Measurements from ENCODE around the gene CDK14. TPM values are rescaled to one million over a fixed set of nuclear protein-coding genes. Genes with fewer than 3 reads are reported as not detected.
A peak's percentile ranks its signal among the peaks of the same experiment; 100 is the strongest.

The CDK14 gene
- total and polyA plus RNA-seq, 4 donors = 60.9 to 126 (median 82.9) TPM

DNA sequence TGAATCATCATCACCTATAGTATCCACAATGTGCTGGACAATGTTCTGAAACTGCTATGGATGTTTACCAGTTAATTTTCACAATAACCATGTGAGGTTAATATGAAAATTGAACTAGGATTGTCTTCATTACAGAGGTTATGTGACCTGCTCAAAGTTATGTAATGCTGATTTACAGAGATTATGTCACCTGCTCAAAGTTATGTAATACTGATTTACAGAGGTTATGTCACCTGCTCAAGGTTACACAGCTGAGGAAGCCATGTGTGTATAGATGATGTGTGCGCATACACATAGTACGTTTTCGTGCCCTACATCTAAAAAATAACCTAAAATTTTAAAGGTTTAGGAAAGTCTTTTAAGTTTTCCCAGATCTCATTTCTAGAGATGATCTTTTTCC is 298.0 kb downstream of the CDK14 start:
- no peaks in the 10 kb centered on the region for H3K9me3 ChIP-seq (ENCODE audit: control insufficient read depth, insufficient read depth, low read length)
- no peak overlapping the region for H3K27ac ChIP-seq (ENCODE audit: low read depth, low read length)
- no peak for DNase-seq (ENCODE audit: low read depth in 4 of 6, low spot score in 6 of 6)
- no peaks in the 10 kb centered on the region for H3K27me3 ChIP-seq (ENCODE audit: control insufficient read depth, insufficient read depth, low read length)
- no peaks in the 10 kb centered on the region for H3K4me1 ChIP-seq (ENCODE audit: control insufficient read depth, insufficient read depth, low read length)
- no peak overlapping the region for H3K4me3 ChIP-seq (ENCODE audit: low read depth, low read length)
- WGBS (ENCODE audit: insufficient coverage) = no CpG with 5 or more reads among the region's 3 CpGs
- H3K36me3 ChIP-seq (ENCODE audit: control insufficient read depth, insufficient read depth, low read length) = no peaks in the 10 kb centered on the region

DNA sequence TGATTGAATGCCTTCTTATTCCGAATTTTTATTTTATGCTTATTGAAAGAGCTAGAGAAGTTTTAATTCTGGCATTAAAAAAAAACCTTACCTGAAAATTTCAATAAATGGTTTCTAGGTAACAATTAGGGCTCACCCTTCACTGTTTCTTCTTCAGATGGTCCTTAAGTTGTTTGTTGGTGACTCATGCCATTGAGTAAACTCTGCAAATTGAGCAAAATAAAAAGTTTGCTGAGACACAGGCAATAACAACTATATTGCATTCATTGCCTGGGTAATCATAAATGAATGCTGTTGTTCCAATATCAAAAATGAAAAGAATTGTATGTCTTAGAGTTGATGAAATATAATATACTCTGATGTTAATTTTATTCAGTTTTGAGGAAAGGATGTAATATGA is 300.3 kb downstream of the CDK14 start:
- no peaks in the 10 kb centered on the region for H3K27me3 ChIP-seq (ENCODE audit: control insufficient read depth, insufficient read depth, low read length)
- H3K9me3 ChIP-seq (ENCODE audit: control insufficient read depth, insufficient read depth, low read length) = no peaks in the 10 kb centered on the region
- no peaks in the 10 kb centered on the region for H3K4me1 ChIP-seq (ENCODE audit: control insufficient read depth, insufficient read depth, low read length)
- no CpG with 5 or more reads among the region's 1 CpG for WGBS (ENCODE audit: insufficient coverage)
- H3K27ac ChIP-seq (ENCODE audit: low read depth, low read length) = no peak overlapping the region
- H3K4me3 ChIP-seq (ENCODE audit: low read depth, low read length) = no peak overlapping the region
- no peak for DNase-seq (ENCODE audit: low read depth in 4 of 6, low spot score in 6 of 6)
- no peaks in the 10 kb centered on the region for H3K36me3 ChIP-seq (ENCODE audit: control insufficient read depth, insufficient read depth, low read length)

DNA sequence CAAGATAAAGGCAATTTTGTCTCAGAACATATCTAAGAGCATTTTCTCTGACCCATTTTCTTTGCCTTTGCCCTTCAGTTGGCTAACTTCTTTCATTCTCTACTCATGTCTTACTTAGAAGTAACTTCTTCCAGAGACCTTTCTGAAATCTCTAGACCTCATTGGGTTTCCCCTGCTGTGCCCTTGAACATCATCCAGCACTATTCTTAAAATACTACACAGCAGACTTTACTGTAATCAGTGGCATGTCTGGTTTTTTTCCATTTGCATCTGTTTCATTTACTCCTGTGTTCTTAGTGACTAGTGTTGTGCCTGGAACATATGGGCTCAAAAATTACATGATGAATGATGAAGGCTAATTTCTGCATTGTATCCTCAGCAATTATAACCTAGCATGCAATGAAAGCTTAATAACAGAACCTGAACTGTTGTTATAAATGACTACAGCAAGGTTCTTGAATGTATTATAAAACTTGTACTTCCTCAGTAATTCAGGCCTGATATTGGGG is 301.9 kb downstream of the CDK14 start:
- no peak overlapping the region for H3K27ac ChIP-seq (ENCODE audit: low read depth, low read length)
- no peaks in the 10 kb centered on the region for H3K9me3 ChIP-seq (ENCODE audit: control insufficient read depth, insufficient read depth, low read length)
- no peaks in the 10 kb centered on the region for H3K4me1 ChIP-seq (ENCODE audit: control insufficient read depth, insufficient read depth, low read length)
- no peak overlapping the region for H3K4me3 ChIP-seq (ENCODE audit: low read depth, low read length)
- no peaks in the 10 kb centered on the region for H3K36me3 ChIP-seq (ENCODE audit: control insufficient read depth, insufficient read depth, low read length)
- no peaks in the 10 kb centered on the region for H3K27me3 ChIP-seq (ENCODE audit: control insufficient read depth, insufficient read depth, low read length)
- no peak for DNase-seq (ENCODE audit: low read depth in 4 of 6, low spot score in 6 of 6)

DNA sequence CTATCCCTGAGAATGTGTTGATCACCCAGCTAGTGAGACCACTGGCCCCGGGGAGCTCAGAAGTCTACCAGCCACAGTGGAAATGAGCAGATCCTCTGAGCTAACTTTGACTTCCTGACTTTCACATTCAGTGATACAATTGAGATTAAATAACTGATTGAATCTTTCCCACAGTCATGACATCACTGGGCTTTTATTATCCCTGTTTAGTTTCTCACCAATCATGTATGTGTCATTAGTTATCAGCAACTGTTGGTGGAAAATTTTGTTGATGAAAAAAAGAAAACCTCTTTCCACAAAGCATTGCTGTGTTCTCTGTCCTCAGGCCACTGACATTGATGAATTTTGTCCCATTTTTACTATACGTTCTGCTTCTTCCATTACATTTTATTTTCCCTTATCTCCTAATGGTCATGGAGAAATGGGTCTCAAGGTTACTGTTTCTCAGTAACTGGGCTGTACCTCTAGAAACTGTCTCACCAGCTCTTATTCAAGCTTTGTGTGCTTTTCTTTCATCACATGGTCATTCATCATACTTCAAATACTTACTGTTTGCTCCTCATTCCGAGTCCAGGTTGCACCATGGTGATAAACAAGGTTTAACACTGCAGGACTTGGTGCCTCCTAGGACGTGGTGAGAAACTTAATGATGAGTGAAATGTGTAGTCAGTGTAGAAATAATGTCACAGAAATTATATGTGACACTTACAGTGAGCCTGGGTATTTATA is 304.7 kb downstream of the CDK14 start:
- WGBS (ENCODE audit: insufficient coverage) = 38% methylated on average over 2 of the region's 4 CpGs
- Histone ChIP-seq H3K4me1 (ENCODE audit: control insufficient read depth, insufficient read depth, low read length) (no peaks in the 10 kb centered on the region), H3K4me3 (ENCODE audit: low read depth, low read length) (no peak overlapping the region), H3K27me3 (ENCODE audit: control insufficient read depth, insufficient read depth, low read length) (no peaks in the 10 kb centered on the region), H3K9me3 (ENCODE audit: control insufficient read depth, insufficient read depth, low read length) (no peaks in the 10 kb centered on the region), H3K36me3 (ENCODE audit: control insufficient read depth, insufficient read depth, low read length) (no peaks in the 10 kb centered on the region), H3K27ac (ENCODE audit: low read depth, low read length) (no peak overlapping the region)
- DNase-seq (ENCODE audit: low read depth in 4 of 6, low spot score in 6 of 6) = no peak

DNA sequence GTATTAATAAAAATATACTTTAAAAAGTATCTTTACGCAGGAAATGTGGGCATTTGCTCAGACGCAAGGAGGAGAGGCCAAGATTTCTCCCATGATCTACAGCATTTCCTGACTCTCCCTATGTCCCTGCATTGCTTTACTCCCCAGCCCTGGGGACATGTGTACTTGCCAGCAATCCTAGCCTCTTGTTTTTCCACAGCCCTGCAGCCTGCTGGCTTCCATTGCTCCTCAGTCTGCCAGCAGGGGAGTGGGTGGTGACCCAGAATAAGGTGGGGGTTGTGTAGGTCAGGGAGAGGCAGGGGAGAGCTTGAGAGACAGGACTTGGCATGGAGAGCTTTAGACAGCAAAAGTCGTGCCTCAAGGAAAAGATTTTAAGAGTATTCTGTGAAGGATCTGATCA is 307.7 kb downstream of the CDK14 start:
- H3K4me1 ChIP-seq (ENCODE audit: control insufficient read depth, insufficient read depth, low read length) = no peaks in the 10 kb centered on the region
- H3K27me3 ChIP-seq (ENCODE audit: control insufficient read depth, insufficient read depth, low read length) = no peaks in the 10 kb centered on the region
- no peaks in the 10 kb centered on the region for H3K9me3 ChIP-seq (ENCODE audit: control insufficient read depth, insufficient read depth, low read length)
- no peak for DNase-seq (ENCODE audit: low read depth in 4 of 6, low spot score in 6 of 6)
- no peaks in the 10 kb centered on the region for H3K36me3 ChIP-seq (ENCODE audit: control insufficient read depth, insufficient read depth, low read length)
- no peak overlapping the region for H3K27ac ChIP-seq (ENCODE audit: low read depth, low read length)
- H3K4me3 ChIP-seq (ENCODE audit: low read depth, low read length) = no peak overlapping the region
- WGBS (ENCODE audit: insufficient coverage) = 64% methylated on average over 2 of the region's 3 CpGs

DNA sequence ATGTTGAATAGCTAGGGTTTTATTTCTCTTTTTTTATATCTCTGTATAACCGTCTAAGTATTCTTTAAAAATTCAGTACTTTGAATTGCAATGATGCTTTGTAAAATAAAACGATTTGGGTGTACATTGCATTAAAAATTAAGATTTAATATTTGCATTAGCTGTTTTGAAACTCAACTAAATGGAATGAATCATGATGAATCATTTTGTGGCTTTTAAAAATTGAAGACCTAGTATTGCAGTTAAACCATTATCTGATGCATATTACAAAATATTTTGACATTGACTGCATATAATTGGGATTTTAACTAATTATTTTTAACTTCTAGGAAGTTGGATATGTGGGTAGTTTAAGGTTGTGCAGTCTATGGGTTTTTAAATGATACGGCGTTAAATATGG is 314.0 kb downstream of the CDK14 start:
- WGBS (ENCODE audit: insufficient coverage) = no CpG with 5 or more reads among the region's 4 CpGs
- no peak overlapping the region for H3K4me3 ChIP-seq (ENCODE audit: low read depth, low read length)
- no peak for DNase-seq (ENCODE audit: low read depth in 4 of 6, low spot score in 6 of 6)
- H3K27ac ChIP-seq (ENCODE audit: low read depth, low read length) = no peak overlapping the region
- no peaks in the 10 kb centered on the region for H3K4me1 ChIP-seq (ENCODE audit: control insufficient read depth, insufficient read depth, low read length)
- H3K9me3 ChIP-seq (ENCODE audit: control insufficient read depth, insufficient read depth, low read length) = no peaks in the 10 kb centered on the region
- H3K27me3 ChIP-seq (ENCODE audit: control insufficient read depth, insufficient read depth, low read length) = no peaks in the 10 kb centered on the region
- H3K36me3 ChIP-seq (ENCODE audit: control insufficient read depth, insufficient read depth, low read length) = no peaks in the 10 kb centered on the region

DNA sequence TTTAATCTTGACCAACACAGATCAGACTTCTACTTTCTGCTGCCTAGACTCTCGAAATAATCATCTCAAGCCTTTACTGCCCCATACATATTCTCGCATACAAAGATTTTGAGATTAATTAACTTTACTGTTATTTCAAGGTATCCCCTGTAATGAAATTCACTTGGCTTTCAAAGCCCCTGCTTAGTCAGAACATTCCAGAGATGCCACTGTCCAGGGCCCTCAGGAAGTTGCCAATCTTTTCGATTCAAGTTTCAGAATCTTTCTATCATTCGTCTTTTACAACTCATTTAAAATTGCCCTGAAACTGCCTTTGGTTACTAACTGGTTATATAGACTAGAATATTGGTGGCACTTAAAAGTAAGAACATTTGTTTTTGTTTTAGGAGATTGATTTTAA is 320.2 kb downstream of the CDK14 start:
- Histone ChIP-seq H3K9me3 (ENCODE audit: control insufficient read depth, insufficient read depth, low read length) (no peaks in the 10 kb centered on the region), H3K27me3 (ENCODE audit: control insufficient read depth, insufficient read depth, low read length) (no peaks in the 10 kb centered on the region), H3K36me3 (ENCODE audit: control insufficient read depth, insufficient read depth, low read length) (no peaks in the 10 kb centered on the region), H3K4me3 (ENCODE audit: low read depth, low read length) (no peak overlapping the region), H3K27ac (ENCODE audit: low read depth, low read length) (no peak overlapping the region), H3K4me1 (ENCODE audit: control insufficient read depth, insufficient read depth, low read length) (no peaks in the 10 kb centered on the region)
- DNase-seq (ENCODE audit: low read depth in 4 of 6, low spot score in 6 of 6) = no peak
- WGBS (ENCODE audit: insufficient coverage) = 0% methylated on average over 1 of the region's 4 CpGs

DNA sequence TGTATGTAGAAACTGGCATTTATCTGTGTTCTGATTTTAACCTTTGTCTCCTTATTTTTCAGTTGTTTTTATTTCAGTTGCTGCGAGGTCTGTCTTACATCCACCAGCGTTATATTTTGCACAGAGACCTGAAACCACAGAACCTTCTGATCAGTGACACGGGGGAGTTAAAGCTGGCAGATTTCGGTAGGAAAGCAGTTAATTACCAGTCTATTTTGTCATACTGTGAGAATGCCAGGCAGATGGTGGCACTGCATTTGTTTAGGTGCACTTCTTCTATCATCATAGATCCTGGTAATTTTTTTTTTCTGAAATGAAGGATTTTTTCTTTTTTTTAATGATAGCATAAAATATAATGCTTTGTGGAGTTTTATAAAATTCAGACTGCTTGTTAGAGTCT is 321.4 kb downstream of the CDK14 start:
- H3K9me3 ChIP-seq (ENCODE audit: control insufficient read depth, insufficient read depth, low read length) = no peaks in the 10 kb centered on the region
- no peak overlapping the region for H3K4me3 ChIP-seq (ENCODE audit: low read depth, low read length)
- no peaks in the 10 kb centered on the region for H3K27me3 ChIP-seq (ENCODE audit: control insufficient read depth, insufficient read depth, low read length)
- H3K36me3 ChIP-seq (ENCODE audit: control insufficient read depth, insufficient read depth, low read length) = no peaks in the 10 kb centered on the region
- 72% methylated on average over 4 of the region's 4 CpGs for WGBS (ENCODE audit: insufficient coverage)
- H3K4me1 ChIP-seq (ENCODE audit: control insufficient read depth, insufficient read depth, low read length) = no peaks in the 10 kb centered on the region
- H3K27ac ChIP-seq (ENCODE audit: low read depth, low read length) = no peak overlapping the region
- peak in 2 of 6 donors; percentile 40 to 51 for DNase-seq (ENCODE audit: low read depth in 4 of 6, low spot score in 6 of 6)

DNA sequence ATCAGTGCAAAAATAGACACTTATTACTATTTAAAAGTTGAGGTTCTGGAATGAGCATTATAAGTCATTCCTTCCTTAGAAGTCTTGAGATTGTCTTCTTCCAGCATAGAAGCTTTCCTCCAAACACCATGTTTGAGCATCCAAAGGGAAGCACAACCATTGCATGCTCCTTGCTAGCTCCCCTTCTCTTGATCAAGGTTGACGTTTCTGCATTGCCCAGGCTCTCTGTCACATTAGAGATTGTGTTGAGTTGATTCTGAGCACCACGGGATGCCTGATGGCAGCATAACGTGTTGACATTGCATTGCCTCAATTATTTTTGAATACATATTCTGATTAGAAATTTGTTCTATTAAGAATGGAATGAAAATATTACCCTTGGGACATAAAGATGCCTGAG is 322.2 kb downstream of the CDK14 start:
- DNase-seq (ENCODE audit: low read depth in 4 of 6, low spot score in 6 of 6) = no peak
- H3K36me3 ChIP-seq (ENCODE audit: control insufficient read depth, insufficient read depth, low read length) = no peaks in the 10 kb centered on the region
- H3K9me3 ChIP-seq (ENCODE audit: control insufficient read depth, insufficient read depth, low read length) = no peaks in the 10 kb centered on the region
- no peaks in the 10 kb centered on the region for H3K4me1 ChIP-seq (ENCODE audit: control insufficient read depth, insufficient read depth, low read length)
- no peak overlapping the region for H3K27ac ChIP-seq (ENCODE audit: low read depth, low read length)
- no peaks in the 10 kb centered on the region for H3K27me3 ChIP-seq (ENCODE audit: control insufficient read depth, insufficient read depth, low read length)
- H3K4me3 ChIP-seq (ENCODE audit: low read depth, low read length) = no peak overlapping the region
- WGBS (ENCODE audit: insufficient coverage) = 86% methylated on average over 1 of the region's 3 CpGs

DNA sequence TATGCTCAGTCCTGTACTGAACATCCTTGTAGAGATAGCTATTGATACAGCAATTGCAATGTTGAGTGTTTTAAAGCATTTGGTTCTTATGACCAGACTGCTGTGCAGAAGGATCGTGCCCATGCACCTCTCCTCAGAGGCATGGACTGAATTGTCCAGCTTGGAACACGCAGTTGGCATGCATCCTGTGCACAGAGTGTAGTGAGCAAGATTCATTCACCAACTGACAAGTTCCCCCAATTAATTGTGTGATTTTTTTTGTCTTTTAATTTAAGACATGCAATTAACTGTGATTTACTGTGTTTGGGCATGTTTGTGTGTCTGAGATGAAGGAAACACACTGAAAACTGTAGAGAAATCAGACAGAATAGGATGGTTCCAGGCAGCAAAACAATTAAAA is 323.7 kb downstream of the CDK14 start:
- no peaks in the 10 kb centered on the region for H3K9me3 ChIP-seq (ENCODE audit: control insufficient read depth, insufficient read depth, low read length)
- no peak overlapping the region for H3K4me3 ChIP-seq (ENCODE audit: low read depth, low read length)
- no peak overlapping the region for H3K27ac ChIP-seq (ENCODE audit: low read depth, low read length)
- no peaks in the 10 kb centered on the region for H3K36me3 ChIP-seq (ENCODE audit: control insufficient read depth, insufficient read depth, low read length)
- no peaks in the 10 kb centered on the region for H3K27me3 ChIP-seq (ENCODE audit: control insufficient read depth, insufficient read depth, low read length)
- H3K4me1 ChIP-seq (ENCODE audit: control insufficient read depth, insufficient read depth, low read length) = no peaks in the 10 kb centered on the region
- WGBS (ENCODE audit: insufficient coverage) = 33% methylated on average over 1 of the region's 2 CpGs
- peak; percentile 4 to 74 (median 26) for DNase-seq (ENCODE audit: low read depth in 4 of 6, low spot score in 6 of 6)
